ENCODE results near the gene LECT2.

LECT2 gene

GRCh38 chr5:135913713-135914626, 40.8 kb downstream of the LECT2 start:
- no peak overlapping the region for H3K4me3 ChIP-seq (replicated peaks in 1 of 2; ENCODE audit: low read depth in 2 of 2, low read length in 2 of 2)
- peak in 1 of 2 donors; percentile 25 for DNase-seq (ENCODE audit: low read depth in 2 of 2)
- TF ChIP-seq CTCF (IDR thresholded peaks at IDR 0.05; ENCODE audit: low read depth, low read length) = no peak

DNA sequence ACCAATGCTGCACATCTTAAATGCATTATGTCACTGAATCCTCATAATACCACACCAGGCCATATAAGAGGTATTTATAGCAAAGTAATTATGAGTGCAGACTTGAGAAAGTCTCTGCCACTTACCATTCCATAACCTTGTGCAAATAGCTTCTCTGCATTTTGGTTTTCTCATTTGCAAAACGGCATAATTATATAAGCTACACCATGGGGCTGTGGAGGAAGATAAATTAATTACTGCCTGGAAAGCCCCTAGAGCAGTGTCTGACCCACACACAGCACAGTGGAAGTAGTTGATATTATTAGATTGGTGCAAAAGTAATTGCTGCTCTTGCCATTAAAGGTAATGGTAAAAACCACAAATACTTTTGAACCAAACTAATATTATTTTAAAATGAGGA, 49.6 kb downstream of the LECT2 start:
- H3K4me3 ChIP-seq (replicated peaks in 1 of 2; ENCODE audit: low read depth in 2 of 2, low read length in 2 of 2) = no peak overlapping the region
- DNase-seq (ENCODE audit: low read depth in 2 of 2) = no peak
- no peak for TF ChIP-seq CTCF (IDR thresholded peaks at IDR 0.05; ENCODE audit: low read depth, low read length)

DNA sequence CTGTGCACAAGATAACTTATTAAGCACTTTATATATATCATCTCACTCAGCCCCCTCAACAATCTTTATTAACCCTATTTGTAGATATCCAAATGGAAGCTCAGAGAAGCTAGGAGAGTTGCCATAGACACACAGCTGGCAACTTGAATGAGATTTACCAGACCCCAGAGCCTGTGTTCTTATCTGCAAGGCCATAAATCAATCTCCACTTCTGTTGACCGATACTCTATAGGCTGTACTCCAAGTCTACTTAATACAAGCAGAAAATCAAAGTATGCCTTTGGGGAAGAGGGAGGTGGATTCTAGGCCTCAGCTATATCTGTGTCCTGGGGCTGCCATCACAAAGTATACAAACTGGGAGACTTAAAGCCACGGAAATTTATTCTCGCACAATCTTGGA, 53.1 kb downstream of the LECT2 start:
- H3K4me3 ChIP-seq (replicated peaks in 1 of 2; ENCODE audit: low read depth in 2 of 2, low read length in 2 of 2) = no peak overlapping the region
- DNase-seq (ENCODE audit: low read depth in 2 of 2) = no peak
- TF ChIP-seq CTCF (IDR thresholded peaks at IDR 0.05; ENCODE audit: low read depth, low read length) = no peak

DNA sequence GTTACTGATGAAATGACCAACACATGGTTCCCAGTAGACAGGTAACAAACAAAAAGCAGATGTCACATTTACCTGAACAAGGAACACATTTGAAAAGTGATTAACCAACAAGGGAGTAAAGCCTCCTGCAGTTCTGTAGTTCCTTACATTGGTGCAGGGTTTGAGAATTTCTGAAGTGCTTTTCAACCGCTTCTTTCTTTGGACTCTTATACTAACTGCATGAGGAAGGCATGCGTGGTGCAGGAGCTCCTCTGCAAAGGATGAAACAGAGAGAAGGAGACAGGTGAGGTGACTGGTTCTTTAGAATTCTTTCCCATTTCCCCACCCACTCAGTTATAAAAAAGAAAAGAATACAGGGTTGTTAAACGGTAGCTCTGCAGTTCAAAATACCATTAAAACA, 54.5 kb downstream of the LECT2 start:
- TF ChIP-seq CTCF (IDR thresholded peaks at IDR 0.05; ENCODE audit: low read depth, low read length) = no peak
- no peak overlapping the region for H3K4me3 ChIP-seq (replicated peaks in 1 of 2; ENCODE audit: low read depth in 2 of 2, low read length in 2 of 2)
- DNase-seq (ENCODE audit: low read depth in 2 of 2) = no peak

DNA sequence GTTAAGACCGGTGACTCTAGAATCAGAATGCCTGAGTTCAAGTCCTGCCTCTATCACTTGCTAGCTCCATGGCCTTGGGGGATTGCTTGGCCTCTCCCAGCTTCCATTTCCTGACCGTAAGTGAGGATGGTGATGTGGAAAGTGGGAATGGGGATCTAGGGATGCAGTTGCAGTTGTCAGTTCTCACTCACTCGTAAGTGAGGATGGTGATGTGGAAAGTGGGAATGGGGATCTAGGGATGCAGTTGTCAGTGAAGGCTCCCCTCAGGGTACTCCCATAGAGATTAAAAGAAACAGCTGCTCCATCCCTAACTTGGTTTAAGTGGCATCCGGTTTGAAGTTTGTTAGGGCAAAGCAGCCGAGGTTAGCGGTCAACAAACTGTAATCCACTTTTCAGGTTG, 56.1 kb downstream of the LECT2 start:
- TF ChIP-seq CTCF (IDR thresholded peaks at IDR 0.05; ENCODE audit: low read depth, low read length) = no peak
- H3K4me3 ChIP-seq (replicated peaks in 1 of 2; ENCODE audit: low read depth in 2 of 2, low read length in 2 of 2) = no peak overlapping the region
- DNase-seq (ENCODE audit: low read depth in 2 of 2) = no peak
